Measurements from ENCODE around the gene SERPINA9.

SERPINA9 gene

GRCh38 chr14:94470311-94470710 is 5.7 kb downstream of the SERPINA9 start:
- Histone ChIP-seq H3K27me3 (replicated peaks in 2 of 5; ENCODE audit: control insufficient read depth in 4 of 5, insufficient read depth in 5 of 5, low read length in 4 of 5) (peaks cover 0 to 6% (median 0%) of the 10 kb centered on the region in 5 experiments), H3K36me3 (ENCODE audit: control insufficient read depth in 4 of 4, insufficient read depth in 4 of 4, low read length in 3 of 4) (no peaks in the 10 kb centered on the region), H3K4me1 (ENCODE audit: control extremely low read depth in 1 of 4, control insufficient read depth in 4 of 4, insufficient read depth in 4 of 4, low read length in 3 of 4) (no peaks in the 10 kb centered on the region), H3K4me3 (ENCODE audit: control insufficient read depth in 1 of 7, extremely low read depth in 1 of 7, insufficient read depth in 4 of 7, low read depth in 2 of 7, low read length in 6 of 7) (no peak overlapping the region), H3K27ac (ENCODE audit: insufficient read depth in 1 of 2, low read depth in 1 of 2, low read length in 2 of 2, poor library complexity in 1 of 2, severe bottlenecking in 2 of 2) (no peak overlapping the region), H3K9me3 (ENCODE audit: control extremely low read depth in 1 of 5, control insufficient read depth in 4 of 5, insufficient read depth in 2 of 5, low read depth in 1 of 5, low read length in 4 of 5) (peaks cover 0 to 3% (median 0%) of the 10 kb centered on the region in 5 experiments)
- 82% methylated on average over 1 of the region's 2 CpGs for WGBS (ENCODE audit: insufficient coverage)
- CTCF ChIA-PET: interaction anchor here (1.4 to 1.6 kb wide), 2 partner anchors 16 to 17 kb away, joined by 3 read pairs; no protein-coding TSS in a partner anchor
- DNase-seq: no peak
- POLR2A ChIA-PET: no interaction called here

- CTCF ChIA-PET: interaction anchor here (1.0 to 1.6 kb wide), 2 partner anchors 17 to 19 kb away, joined by 3 read pairs; no protein-coding TSS in a partner anchor
- no peak overlapping the region for H3K4me3 ChIP-seq (ENCODE audit: control insufficient read depth in 1 of 7, extremely low read depth in 1 of 7, insufficient read depth in 4 of 7, low read depth in 2 of 7, low read length in 6 of 7)
- 100% methylated on average over 1 of the region's 3 CpGs for WGBS (ENCODE audit: insufficient coverage)
Observed at GRCh38 chr14:94469261-94469660, 6.7 kb downstream of the SERPINA9 start.

GRCh38 chr14:94467728-94468520 is 8.1 kb downstream of the SERPINA9 start:
- POLR2A ChIA-PET: no interaction called here

More at GRCh38 chr14:94469261-94469660, 6.7 kb downstream of the SERPINA9 start:
- H3K36me3 ChIP-seq (ENCODE audit: control insufficient read depth in 4 of 4, insufficient read depth in 4 of 4, low read length in 3 of 4): no peaks in the 10 kb centered on the region
- POLR2A ChIA-PET: no interaction called here
- no peaks in the 10 kb centered on the region for H3K4me1 ChIP-seq (ENCODE audit: control extremely low read depth in 1 of 4, control insufficient read depth in 4 of 4, insufficient read depth in 4 of 4, low read length in 3 of 4)
- H3K9me3 ChIP-seq (ENCODE audit: control extremely low read depth in 1 of 5, control insufficient read depth in 4 of 5, insufficient read depth in 2 of 5, low read depth in 1 of 5, low read length in 4 of 5): peaks cover 0 to 12% (median 2%) of the 10 kb centered on the region in 5 experiments
- no peak for DNase-seq
- H3K27me3 ChIP-seq (replicated peaks in 2 of 5; ENCODE audit: control insufficient read depth in 4 of 5, insufficient read depth in 5 of 5, low read length in 4 of 5): peaks cover 0 to 2% (median 0%) of the 10 kb centered on the region in 5 experiments
- H3K27ac ChIP-seq (ENCODE audit: insufficient read depth in 1 of 2, low read depth in 1 of 2, low read length in 2 of 2, poor library complexity in 1 of 2, severe bottlenecking in 2 of 2): no peak overlapping the region

GRCh38 chr14:94466706-94467370 is 9.2 kb downstream of the SERPINA9 start:
- WGBS (ENCODE audit: insufficient coverage): 89% methylated on average over 3 of the region's 3 CpGs
- no peak for DNase-seq
- ChIA-PET POLR2A (no interaction called here), CTCF (no interaction called here)
- peaks cover 0 to 2% (median 0%) of the 10 kb centered on the region in 5 experiments for H3K27me3 ChIP-seq (replicated peaks in 2 of 5; ENCODE audit: control insufficient read depth in 4 of 5, insufficient read depth in 5 of 5, low read length in 4 of 5)
- H3K4me1 ChIP-seq (ENCODE audit: control extremely low read depth in 1 of 4, control insufficient read depth in 4 of 4, insufficient read depth in 4 of 4, low read length in 3 of 4): no peaks in the 10 kb centered on the region
- no peaks in the 10 kb centered on the region for H3K36me3 ChIP-seq (ENCODE audit: control insufficient read depth in 4 of 4, insufficient read depth in 4 of 4, low read length in 3 of 4)
- H3K9me3 ChIP-seq (ENCODE audit: control extremely low read depth in 1 of 5, control insufficient read depth in 4 of 5, insufficient read depth in 2 of 5, low read depth in 1 of 5, low read length in 4 of 5): peaks cover 0 to 20% (median 2%) of the 10 kb centered on the region in 5 experiments
- H3K4me3 ChIP-seq (ENCODE audit: control insufficient read depth in 1 of 7, extremely low read depth in 1 of 7, insufficient read depth in 4 of 7, low read depth in 2 of 7, low read length in 6 of 7): no peak overlapping the region
- H3K27ac ChIP-seq (ENCODE audit: insufficient read depth in 1 of 2, low read depth in 1 of 2, low read length in 2 of 2, poor library complexity in 1 of 2, severe bottlenecking in 2 of 2): no peak overlapping the region

More at GRCh38 chr14:94467728-94468520, 8.1 kb downstream of the SERPINA9 start:
- Histone ChIP-seq H3K27ac (ENCODE audit: insufficient read depth in 1 of 2, low read depth in 1 of 2, low read length in 2 of 2, poor library complexity in 1 of 2, severe bottlenecking in 2 of 2) (no peak overlapping the region), H3K36me3 (ENCODE audit: control insufficient read depth in 4 of 4, insufficient read depth in 4 of 4, low read length in 3 of 4) (no peaks in the 10 kb centered on the region), H3K27me3 (replicated peaks in 2 of 5; ENCODE audit: control insufficient read depth in 4 of 5, insufficient read depth in 5 of 5, low read length in 4 of 5) (peaks cover 0 to 2% (median 0%) of the 10 kb centered on the region in 5 experiments), H3K4me1 (ENCODE audit: control extremely low read depth in 1 of 4, control insufficient read depth in 4 of 4, insufficient read depth in 4 of 4, low read length in 3 of 4) (no peaks in the 10 kb centered on the region), H3K4me3 (ENCODE audit: control insufficient read depth in 1 of 7, extremely low read depth in 1 of 7, insufficient read depth in 4 of 7, low read depth in 2 of 7, low read length in 6 of 7) (no peak overlapping the region), H3K9me3 (ENCODE audit: control extremely low read depth in 1 of 5, control insufficient read depth in 4 of 5, insufficient read depth in 2 of 5, low read depth in 1 of 5, low read length in 4 of 5) (peaks cover 0 to 18% (median 2%) of the 10 kb centered on the region in 5 experiments)
- CTCF ChIA-PET: no interaction called here
- DNase-seq: no peak
- 95% methylated on average over 4 of the region's 4 CpGs for WGBS (ENCODE audit: insufficient coverage)

GRCh38 chr14:94465042-94465441 is 11.0 kb downstream of the SERPINA9 start:
- Histone ChIP-seq H3K36me3 (ENCODE audit: control insufficient read depth in 4 of 4, insufficient read depth in 4 of 4, low read length in 3 of 4) (no peaks in the 10 kb centered on the region), H3K4me1 (ENCODE audit: control extremely low read depth in 1 of 4, control insufficient read depth in 4 of 4, insufficient read depth in 4 of 4, low read length in 3 of 4) (no peaks in the 10 kb centered on the region), H3K9me3 (ENCODE audit: control extremely low read depth in 1 of 5, control insufficient read depth in 4 of 5, insufficient read depth in 2 of 5, low read depth in 1 of 5, low read length in 4 of 5) (peaks cover 0 to 20% (median 2%) of the 10 kb centered on the region in 5 experiments), H3K4me3 (ENCODE audit: control insufficient read depth in 1 of 7, extremely low read depth in 1 of 7, insufficient read depth in 4 of 7, low read depth in 2 of 7, low read length in 6 of 7) (no peak overlapping the region), H3K27ac (ENCODE audit: insufficient read depth in 1 of 2, low read depth in 1 of 2, low read length in 2 of 2, poor library complexity in 1 of 2, severe bottlenecking in 2 of 2) (no peak overlapping the region), H3K27me3 (replicated peaks in 2 of 5; ENCODE audit: control insufficient read depth in 4 of 5, insufficient read depth in 5 of 5, low read length in 4 of 5) (peaks cover 0 to 2% (median 0%) of the 10 kb centered on the region in 5 experiments)
- 95% methylated on average over 2 of the region's 5 CpGs for WGBS (ENCODE audit: insufficient coverage)
- POLR2A ChIA-PET: no interaction called here
- no peak for DNase-seq
- CTCF ChIA-PET: no interaction called here

GRCh38 chr14:94464290-94464689 is 11.7 kb downstream of the SERPINA9 start:
- POLR2A ChIA-PET: no interaction called here

More at GRCh38 chr14:94464290-94464689, 11.7 kb downstream of the SERPINA9 start:
- no peak for DNase-seq
- H3K27me3 ChIP-seq (replicated peaks in 2 of 5; ENCODE audit: control insufficient read depth in 4 of 5, insufficient read depth in 5 of 5, low read length in 4 of 5): no peaks in the 10 kb centered on the region
- CTCF ChIA-PET: no interaction called here
- WGBS (ENCODE audit: insufficient coverage): 96% methylated on average over 5 of the region's 5 CpGs
- no peak overlapping the region for H3K27ac ChIP-seq (ENCODE audit: insufficient read depth in 1 of 2, low read depth in 1 of 2, low read length in 2 of 2, poor library complexity in 1 of 2, severe bottlenecking in 2 of 2)
- no peaks in the 10 kb centered on the region for H3K4me1 ChIP-seq (ENCODE audit: control extremely low read depth in 1 of 4, control insufficient read depth in 4 of 4, insufficient read depth in 4 of 4, low read length in 3 of 4)
- peaks cover 0 to 20% (median 2%) of the 10 kb centered on the region in 5 experiments for H3K9me3 ChIP-seq (ENCODE audit: control extremely low read depth in 1 of 5, control insufficient read depth in 4 of 5, insufficient read depth in 2 of 5, low read depth in 1 of 5, low read length in 4 of 5)
- no peaks in the 10 kb centered on the region for H3K36me3 ChIP-seq (ENCODE audit: control insufficient read depth in 4 of 4, insufficient read depth in 4 of 4, low read length in 3 of 4)
- no peak overlapping the region for H3K4me3 ChIP-seq (ENCODE audit: control insufficient read depth in 1 of 7, extremely low read depth in 1 of 7, insufficient read depth in 4 of 7, low read depth in 2 of 7, low read length in 6 of 7)

All from common myeloid progenitor, CD34-positive (primary cell).